H1 (cell line): ENCODE results near the gene ERO1A. TPM values are rescaled to one million over a fixed set of nuclear protein-coding genes. Genes with fewer than 3 reads are reported as not detected.

Source experiments
- CTCF ChIA-PET: fragments of 300-600 bp; sonication (Branson Sonifier 250); formaldehyde crosslinking; loops from one replicate; lab custom pipeline; 2021; ENCODE audit not compliant: partially characterized antibody; lab: Charles Lee
- POLR2A ChIA-PET: fragments of 300-600 bp; sonication (Branson Sonifier 250); formaldehyde crosslinking; loops from one replicate; lab custom pipeline; 2021; ENCODE audit warnings: inconsistent platforms; ENCODE audit not compliant: partially characterized antibody; lab: Charles Lee
- DNase-seq, 2 experiments: peaks; one replicate each; pipeline versions ENCODE4 v3.0.0 to v3.0.0-alpha.2; 2010 to 2022; ENCODE audit warnings: low spot score in 2 of 2, low read depth in 1 of 2, mixed read lengths in 1 of 2
- FAIRE-seq: peaks from 2 replicates; lab custom pipeline; 2011; peaks lifted over from hg19 to GRCh38; lab: Jason Lieb, UNC
- H2AFZ ChIP-seq: 2 replicates; pipeline ENCODE4 v1.8.1; 2012; ENCODE audit warnings: low read length, inconsistent platforms
- H2AK5ac ChIP-seq: 2 replicates; pipeline ENCODE4 v1.6.1; 2013; ENCODE audit warnings: low read depth, low read length
- H2BK120ac ChIP-seq: replicated peaks from 2 replicates; pipeline ENCODE3; 2013; ENCODE audit warnings: low read depth, low read length, inconsistent platforms
- H2BK12ac ChIP-seq: 2 replicates; pipeline ENCODE4 v1.6.1; 2013; ENCODE audit warnings: low read depth, low read length
- H2BK15ac ChIP-seq: 2 replicates; pipeline ENCODE4 v1.6.1; 2013; ENCODE audit warnings: low read length
- H2BK20ac ChIP-seq: 2 replicates; pipeline ENCODE4 v1.6.1; 2013; ENCODE audit warnings: low read length
- H2BK5ac ChIP-seq: 2 replicates; pipeline ENCODE4 v1.6.1; 2013; ENCODE audit warnings: low read depth, low read length
- H3K14ac ChIP-seq: 2 replicates; pipeline ENCODE4 v1.6.1; 2013; ENCODE audit warnings: inconsistent platforms; ENCODE audit not compliant: insufficient read length
- H3K18ac ChIP-seq: 2 replicates; pipeline ENCODE4 v1.6.1; 2013; ENCODE audit warnings: low read length; ENCODE audit errors: extremely low read depth
- H3K23ac ChIP-seq: 2 replicates; pipeline ENCODE4 v1.6.1; 2013; ENCODE audit warnings: inconsistent platforms; ENCODE audit not compliant: insufficient read length
- H3K23me2 ChIP-seq: 2 replicates; pipeline ENCODE4 v1.6.1; 2013; ENCODE audit warnings: low read depth, low read length
- H3K27ac ChIP-seq: 2 replicates; pipeline ENCODE4 v1.6.1; 2011; ENCODE audit warnings: low read depth, low read length, inconsistent platforms
- H3K27me3 ChIP-seq, 4 experiments: replicated peaks in 1 of 4; 1 replicate in 1 of 4; 2 replicates in 3 of 4; pipeline versions ENCODE4 v1.6.1 to v1.8.1; 2011 to 2013; ENCODE audit warnings: low read length in 3 of 4, mild to moderate bottlenecking in 3 of 4, inconsistent platforms in 2 of 4, mixed read lengths in 2 of 4, moderate library complexity in 1 of 4; ENCODE audit not compliant: control insufficient read depth in 3 of 4, insufficient read depth in 3 of 4; ENCODE audit errors: extremely low read depth in 1 of 4
- H3K36me3 ChIP-seq, 4 experiments: 2 replicates each; pipeline versions ENCODE4 v1.6.1 to v1.8.1; 2011 to 2013; ENCODE audit warnings: mild to moderate bottlenecking in 4 of 4, low read length in 3 of 4, moderate library complexity in 2 of 4, control low read depth in 1 of 4, inconsistent platforms in 1 of 4; ENCODE audit not compliant: insufficient read depth in 4 of 4, control insufficient read depth in 2 of 4
- H3K4ac ChIP-seq: replicated peaks from 2 replicates; pipeline ENCODE3; 2013; ENCODE audit warnings: low read length, low read depth, mixed read lengths, inconsistent platforms; ENCODE audit not compliant: insufficient read length
- H3K4me1 ChIP-seq, 4 experiments: replicated peaks in 1 of 4; 1 replicate in 1 of 4; 2 replicates in 3 of 4; pipeline versions ENCODE4 v1.6.1 to v1.8.1; 2011 to 2013; ENCODE audit warnings: low read length in 3 of 4, inconsistent platforms in 2 of 4, mixed read lengths in 1 of 4; ENCODE audit not compliant: insufficient read depth in 4 of 4, control insufficient read depth in 3 of 4
- H3K4me2 ChIP-seq, 2 experiments: 2 replicates each; pipeline versions ENCODE4 v1.6.1 to v1.8.1; 2011 to 2013; ENCODE audit warnings: low read depth in 2 of 2, low read length in 2 of 2, control low read depth in 1 of 2, inconsistent platforms in 1 of 2, mild to moderate bottlenecking in 1 of 2; ENCODE audit not compliant: insufficient read depth in 1 of 2
- H3K4me3 ChIP-seq, 4 experiments: fragments of 200-600, 300-600 bp in 1 of 4; sonication (generic), shearing (Covaris generic), sonication (Bioruptor Twin) in 1 of 4; 2 replicates each; pipeline versions ENCODE4 v1.5.1 to v1.8.1; 2011 to 2016; ENCODE audit warnings: low read length in 4 of 4, low read depth in 3 of 4, control low read depth in 2 of 4, inconsistent platforms in 2 of 4, mild to moderate bottlenecking in 2 of 4, mixed read lengths in 1 of 4, moderate library complexity in 1 of 4; ENCODE audit not compliant: insufficient read depth in 2 of 4; ENCODE audit errors: extremely low read depth in 1 of 4
- H3K56ac ChIP-seq: replicated peaks from 2 replicates; pipeline ENCODE3; 2013; ENCODE audit warnings: low read depth, mild to moderate bottlenecking, mixed read lengths, low read length, inconsistent platforms; ENCODE audit not compliant: insufficient read length
- H3K79me1 ChIP-seq: 2 replicates; pipeline ENCODE4 v1.6.1; 2013; ENCODE audit warnings: low read depth, low read length, control low read depth
- H3K79me2 ChIP-seq, 2 experiments: 2 replicates each; pipeline versions ENCODE4 v1.6.1 to v1.8.1; 2012 to 2013; ENCODE audit warnings: low read length in 2 of 2, mild to moderate bottlenecking in 2 of 2, inconsistent platforms in 1 of 2; ENCODE audit not compliant: insufficient read depth in 2 of 2, control insufficient read depth in 1 of 2
- H3K9ac ChIP-seq, 4 experiments: replicated peaks in 1 of 4; 1 replicate in 1 of 4; 2 replicates in 3 of 4; pipeline versions ENCODE4 v1.6.1 to v1.8.1; 2011 to 2013; ENCODE audit warnings: low read depth in 3 of 4, low read length in 3 of 4, control low read depth in 2 of 4, mild to moderate bottlenecking in 2 of 4, moderate library complexity in 2 of 4, inconsistent platforms in 1 of 4; ENCODE audit errors: extremely low read depth in 1 of 4
- H3K9me3 ChIP-seq, 2 experiments: 2 replicates each; pipeline versions ENCODE4 v1.6.1 to v1.8.1; 2012 to 2013; ENCODE audit warnings: mild to moderate bottlenecking in 2 of 2, moderate library complexity in 2 of 2, control low read depth in 1 of 2, inconsistent platforms in 1 of 2, low read depth in 1 of 2, low read length in 1 of 2, mixed read lengths in 1 of 2; ENCODE audit not compliant: insufficient read depth in 2 of 2
- H4K20me1 ChIP-seq, 2 experiments: replicated peaks in 1 of 2; 2 replicates each; pipeline versions ENCODE3 to v1.8.1; 2011 to 2013; ENCODE audit warnings: inconsistent platforms in 2 of 2, low read length in 2 of 2, mild to moderate bottlenecking in 1 of 2; ENCODE audit not compliant: insufficient read depth in 2 of 2, control insufficient read depth in 1 of 2
- H4K5ac ChIP-seq: 2 replicates; pipeline ENCODE4 v1.6.1; 2013; ENCODE audit warnings: low read length, low read depth, mixed read lengths, inconsistent platforms; ENCODE audit not compliant: insufficient read length
- H4K8ac ChIP-seq: 2 replicates; pipeline ENCODE4 v1.8.0; 2013; ENCODE audit warnings: mild to moderate bottlenecking, moderate library complexity, low read length, inconsistent platforms; ENCODE audit not compliant: insufficient read depth; ENCODE audit errors: extremely low read depth
- H4K91ac ChIP-seq: replicated peaks from 2 replicates; pipeline ENCODE3; 2013; ENCODE audit warnings: low read length, mixed read lengths, inconsistent platforms; ENCODE audit not compliant: insufficient read length
- CBX8 ChIP-seq: fragments of 300-800, 300-1000 bp; sonication (generic); IDR thresholded peaks from 2 replicates; pipeline ENCODE4 v1.7.1; 2016; ENCODE audit warnings: low read depth, low read length, borderline replicate concordance
- E2F6 ChIP-seq: IDR thresholded peaks from 2 replicates; pipeline ENCODE4 v1.6.1; 2012; ENCODE audit warnings: inconsistent platforms
- FOSL1 ChIP-seq: IDR thresholded peaks from 2 replicates; pipeline ENCODE4 v1.6.1; 2011; ENCODE audit warnings: mild to moderate bottlenecking, low read depth, low read length, moderate library complexity; ENCODE audit not compliant: insufficient read depth
- RNF2 ChIP-seq: fragments of 200-900, 300-1000 bp; sonication (generic); IDR thresholded peaks from 2 replicates; pipeline ENCODE4 v1.7.1; 2016; ENCODE audit warnings: borderline replicate concordance, low read depth, mild to moderate bottlenecking, antibody characterized with exemption, low read length; ENCODE audit not compliant: poor library complexity, severe bottlenecking; ENCODE audit errors: missing control alignments
- SP2 ChIP-seq: IDR thresholded peaks from 2 replicates; pipeline ENCODE4 v1.6.1; 2012; ENCODE audit warnings: mild to moderate bottlenecking, low read length, inconsistent platforms
- WGBS, 2 experiments: shearing (Covaris generic) in 1 of 2; methylation state at CpG; one replicate each; pipeline versions ENCODE4 v1.1.6 to v1.1.7; 2013 to 2015; ENCODE audit warnings: low lambda C conversion rate in 2 of 2, mixed read lengths in 2 of 2, inconsistent platforms in 1 of 2, low coverage in 1 of 2, missing lambda C conversion rate in 1 of 2; ENCODE audit not compliant: insufficient replicate concordance in 2 of 2, insufficient coverage in 1 of 2, insufficient read length in 1 of 2; ENCODE audit errors: extremely low coverage in 1 of 2, missing lambda C conversion rate in 1 of 2; 5-methylcytosine and 5-hydroxymethylcytosine counted together
- polyA plus RNA-seq, 7 experiments: library from polyadenylated mRNA; depleted of rRNA in 3 of 7; stranded (reverse) in 5 of 7; unstranded in 2 of 7; fragments of >200 nt in 5 of 7; fragments of 200-250 nt in 2 of 7; gene quantifications; 1 replicate in 5 of 7; 2 replicates in 1 of 7; 4 replicates in 1 of 7; pipeline versions ENCODE4 v1.2.1 to v1.2.3, GENCODE V29; 2011 to 2013; ENCODE audit warnings: missing spikeins in 2 of 7, mixed read lengths in 2 of 7
- total RNA-seq: library from RNA; stranded (reverse); fragmentation: NEBNext Ultra II Directional; extraction: Animal tissue kit (Norgen Biotek cat#: 25700); gene quantifications from 2 replicates; pipeline ENCODE4 v1.2.1, GENCODE V29; 2021

The ERO1A gene
- total and polyA plus RNA-seq, 2 of the 8 experiments (the other 6 are each of a cell fraction or from before 2014, with no cell fraction given): 15.7 to 42.0 TPM

DNA sequence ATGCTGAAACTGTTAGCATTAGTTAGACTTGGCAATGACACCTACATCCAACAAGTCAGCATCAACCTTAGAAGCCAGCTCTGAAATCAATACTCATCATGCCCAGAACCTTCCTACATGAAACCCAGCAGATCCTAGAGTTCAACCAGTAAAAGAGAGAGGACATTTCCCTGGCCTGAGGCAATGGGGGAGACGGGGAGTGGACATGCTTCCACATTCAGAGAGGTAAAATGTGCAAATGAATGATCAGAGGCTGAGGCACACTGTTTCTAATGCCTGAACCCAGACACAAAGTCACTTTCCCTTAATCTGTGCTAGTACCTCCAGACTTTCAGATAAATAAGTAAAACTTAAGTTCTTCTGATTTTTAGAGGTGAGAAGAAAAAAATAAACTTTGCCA is 34.5 kb downstream of the ERO1A start:
- Histone ChIP-seq H2BK120ac (no peak overlapping the region), H3K23ac (no peak overlapping the region), H2BK20ac (no peak overlapping the region), H3K4me2 (no peak overlapping the region), H3K36me3 (peaks cover 0 to 10% (median 2%) of the 10 kb centered on the region in 4 experiments; a peak in 3 of 8 replicates), H4K20me1 (no peaks in the 10 kb centered on the region), H3K79me1 (no peaks in the 10 kb centered on the region), H3K9me3 (no peaks in the 10 kb centered on the region), H3K18ac (no peak overlapping the region), H3K4ac (no peak overlapping the region), H3K56ac (no peak overlapping the region), H2BK15ac (no peak overlapping the region), H4K8ac (no peak overlapping the region), H3K4me3 (no peak overlapping the region), H3K4me1 (no peaks in the 10 kb centered on the region), H2AK5ac (no peak overlapping the region), H2BK12ac (no peak overlapping the region), H4K5ac (no peak overlapping the region), H3K14ac (no peak overlapping the region), H3K9ac (no peak overlapping the region; a peak in 1 of 7 replicates), H3K79me2 (no peaks in the 10 kb centered on the region), H3K27ac (no peak overlapping the region), H3K23me2 (no peaks in the 10 kb centered on the region), H2AFZ (no peak overlapping the region), H4K91ac (no peak overlapping the region), H3K27me3 (no peaks in the 10 kb centered on the region), H2BK5ac (no peak overlapping the region)
- WGBS, 2 experiments: 82% methylated on average over 1 of the region's 1 CpG; no CpG with 5 or more reads in 1 of the 2 experiments
- no peak for FAIRE-seq
- DNase-seq: no peak
- CTCF ChIA-PET: interaction anchor here (0.9 kb wide), 1 partner anchor 94 kb away, joined by 3 read pairs; no protein-coding TSS in a partner anchor
- POLR2A ChIA-PET: no interaction called here
- TF ChIP-seq E2F6 (no peak), FOSL1 (no peak), RNF2 (no peak), SP2 (no peak), CBX8 (no peak)
